Measurements from ENCODE around the gene PCNX4.

Gene PCNX4

GRCh38 chr14:60106339-60106738 lies 14.6 kb downstream of the PCNX4 start:
- DNase-seq = no peak

- DNase-seq = no peak
Observed at GRCh38 chr14:60107477-60107876, 15.8 kb downstream of the PCNX4 start.

GRCh38 chr14:60111732-60112131 lies 20.0 kb downstream of the PCNX4 start:
- DNase-seq = no peak

- DNase-seq = no peak
Observed at GRCh38 chr14:60114881-60115280, 23.2 kb downstream of the PCNX4 start.

GRCh38 chr14:60116181-60116580 lies 24.5 kb downstream of the PCNX4 start:
- no peak for DNase-seq

- no peak for DNase-seq
Observed at GRCh38 chr14:60125918-60126317, 34.2 kb downstream of the PCNX4 start.

- DNase-seq = no peak
Observed at GRCh38 chr14:60133487-60133886, 41.8 kb downstream of the PCNX4 start.

- no peak for DNase-seq
Observed at GRCh38 chr14:60134702-60135101, 43.0 kb downstream of the PCNX4 start.

- peak; percentile 89 for DNase-seq
Observed at GRCh38 chr14:60151715-60152114, 60.0 kb downstream of the PCNX4 start.

GRCh38 chr14:60153991-60154390 lies 62.3 kb downstream of the PCNX4 start:
- peak; percentile 42 for DNase-seq

- DNase-seq = no peak
Observed at GRCh38 chr14:60154671-60155070, 62.9 kb downstream of the PCNX4 start.

- no peak for DNase-seq
Observed at GRCh38 chr14:60160422-60160821, 68.7 kb downstream of the PCNX4 start.

- DNase-seq = peak; percentile 72
Observed at GRCh38 chr14:60161196-60162107, 69.7 kb downstream of the PCNX4 start.

GRCh38 chr14:60163693-60164092 lies 72.0 kb downstream of the PCNX4 start:
- DNase-seq = no peak

GRCh38 chr14:60164404-60164711 lies 72.6 kb downstream of the PCNX4 start:
- peak; percentile 51 for DNase-seq

GRCh38 chr14:60164712-60165546 lies 73.2 kb downstream of the PCNX4 start, which contains the start of gene DHRS7:
TSS of gene DHRS7 (minus strand) at chr14:60165398. CDS start at chr14:60165309, 89 bp downstream.
- peak; percentile 64 for DNase-seq

- no peak for DNase-seq
Observed at GRCh38 chr14:60165547-60165876, 73.8 kb downstream of the PCNX4 start.

- DNase-seq = no peak
Observed at GRCh38 chr14:60166142-60166541, 74.4 kb downstream of the PCNX4 start.

- DNase-seq = no peak
Observed at GRCh38 chr14:60169722-60170121, 78.0 kb downstream of the PCNX4 start.

GRCh38 chr14:60170948-60171347 lies 79.2 kb downstream of the PCNX4 start:
- DNase-seq = no peak

GRCh38 chr14:60171690-60172089 lies 80.0 kb downstream of the PCNX4 start:
- DNase-seq = no peak

- no peak for DNase-seq
Observed at GRCh38 chr14:60174352-60175254, 82.9 kb downstream of the PCNX4 start.

Data from GF-D8 (cell line).